ENCODE results near the gene MRPS26.

DNA sequence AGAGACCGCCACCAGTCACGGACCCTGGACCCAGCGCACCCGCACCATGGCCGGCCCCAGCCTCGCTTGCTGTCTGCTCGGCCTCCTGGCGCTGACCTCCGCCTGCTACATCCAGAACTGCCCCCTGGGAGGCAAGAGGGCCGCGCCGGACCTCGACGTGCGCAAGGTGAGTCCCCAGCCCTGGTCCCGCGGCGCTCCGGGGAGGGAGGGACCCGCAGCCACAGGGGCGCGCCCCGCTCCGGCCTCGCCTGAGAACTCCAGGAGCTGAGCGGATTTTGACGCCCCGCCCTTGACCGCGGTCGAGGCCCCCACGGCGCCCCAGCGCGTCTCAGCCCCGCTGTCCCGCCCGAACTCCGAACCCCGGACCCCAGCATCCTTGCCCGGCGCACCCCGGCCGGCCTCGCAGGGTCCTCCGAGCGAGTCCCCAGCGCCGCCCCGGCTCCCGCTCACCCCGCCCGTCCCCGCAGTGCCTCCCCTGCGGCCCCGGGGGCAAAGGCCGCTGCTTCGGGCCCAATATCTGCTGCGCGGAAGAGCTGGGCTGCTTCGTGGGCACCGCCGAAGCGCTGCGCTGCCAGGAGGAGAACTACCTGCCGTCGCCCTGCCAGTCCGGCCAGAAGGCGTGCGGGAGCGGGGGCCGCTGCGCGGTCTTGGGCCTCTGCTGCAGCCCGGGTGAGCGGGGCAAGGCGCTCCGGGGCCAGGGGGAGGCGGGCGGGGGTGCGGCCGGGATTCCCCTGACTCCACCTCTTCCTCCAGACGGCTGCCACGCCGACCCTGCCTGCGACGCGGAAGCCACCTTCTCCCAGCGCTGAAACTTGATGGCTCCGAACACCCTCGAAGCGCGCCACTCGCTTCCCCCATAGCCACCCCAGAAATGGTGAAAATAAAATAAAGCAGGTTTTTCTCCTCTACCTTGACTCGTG, 26.0 kb downstream of the MRPS26 start, which contains the start of gene OXT:
- TF ChIP-seq, protein P1, sequence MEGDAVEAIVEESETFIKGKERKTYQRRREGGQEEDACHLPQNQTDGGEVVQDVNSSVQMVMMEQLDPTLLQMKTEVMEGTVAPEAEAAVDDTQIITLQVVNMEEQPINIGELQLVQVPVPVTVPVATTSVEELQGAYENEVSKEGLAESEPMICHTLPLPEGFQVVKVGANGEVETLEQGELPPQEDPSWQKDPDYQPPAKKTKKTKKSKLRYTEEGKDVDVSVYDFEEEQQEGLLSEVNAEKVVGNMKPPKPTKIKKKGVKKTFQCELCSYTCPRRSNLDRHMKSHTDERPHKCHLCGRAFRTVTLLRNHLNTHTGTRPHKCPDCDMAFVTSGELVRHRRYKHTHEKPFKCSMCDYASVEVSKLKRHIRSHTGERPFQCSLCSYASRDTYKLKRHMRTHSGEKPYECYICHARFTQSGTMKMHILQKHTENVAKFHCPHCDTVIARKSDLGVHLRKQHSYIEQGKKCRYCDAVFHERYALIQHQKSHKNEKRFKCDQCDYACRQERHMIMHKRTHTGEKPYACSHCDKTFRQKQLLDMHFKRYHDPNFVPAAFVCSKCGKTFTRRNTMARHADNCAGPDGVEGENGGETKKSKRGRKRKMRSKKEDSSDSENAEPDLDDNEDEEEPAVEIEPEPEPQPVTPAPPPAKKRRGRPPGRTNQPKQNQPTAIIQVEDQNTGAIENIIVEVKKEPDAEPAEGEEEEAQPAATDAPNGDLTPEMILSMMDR (IDR thresholded peaks at IDR 0.05): no peak
- no peak for TF ChIP-seq POLR2A (IDR thresholded peaks at IDR 0.05)
